AG10803 (cell line): ENCODE results near the gene CDK5RAP2.

Experiments
- DNase-seq: peaks from one replicate; pipeline ENCODE4 v3.0.0; 2010; ENCODE audit warnings: low read depth
- H3K4me3 ChIP-seq: 2 replicates; pipeline ENCODE4 v1.5.1; 2011; ENCODE audit warnings: mild to moderate bottlenecking, low read length, control low read depth
- TF ChIP-seq, protein P1 (sequence below): conservative IDR thresholded peaks from 2 replicates; pipeline ENCODE4 v1.5.1; 2011; ENCODE audit warnings: mild to moderate bottlenecking, low read length, control low read depth, inconsistent platforms

The CDK5RAP2 gene

DNA sequence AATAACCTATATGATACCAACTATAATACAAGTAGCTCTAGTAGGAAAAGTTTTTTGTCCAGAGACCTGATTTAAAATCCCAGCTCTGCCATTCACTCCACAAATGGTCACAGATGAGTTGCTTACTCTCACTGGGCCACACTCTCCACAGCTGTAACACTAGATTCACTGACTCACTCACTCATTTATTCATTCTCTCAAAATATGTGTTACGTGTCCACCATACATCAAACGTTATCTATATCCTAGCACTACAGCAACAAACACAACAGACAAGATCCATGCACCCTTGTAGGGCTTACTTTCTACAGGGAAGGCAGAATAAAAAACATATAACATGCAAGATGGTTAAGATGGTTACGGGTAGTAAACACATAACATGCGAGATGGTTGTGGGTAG lies 146.3 kb downstream of the CDK5RAP2 start:
- TF ChIP-seq, protein P1, sequence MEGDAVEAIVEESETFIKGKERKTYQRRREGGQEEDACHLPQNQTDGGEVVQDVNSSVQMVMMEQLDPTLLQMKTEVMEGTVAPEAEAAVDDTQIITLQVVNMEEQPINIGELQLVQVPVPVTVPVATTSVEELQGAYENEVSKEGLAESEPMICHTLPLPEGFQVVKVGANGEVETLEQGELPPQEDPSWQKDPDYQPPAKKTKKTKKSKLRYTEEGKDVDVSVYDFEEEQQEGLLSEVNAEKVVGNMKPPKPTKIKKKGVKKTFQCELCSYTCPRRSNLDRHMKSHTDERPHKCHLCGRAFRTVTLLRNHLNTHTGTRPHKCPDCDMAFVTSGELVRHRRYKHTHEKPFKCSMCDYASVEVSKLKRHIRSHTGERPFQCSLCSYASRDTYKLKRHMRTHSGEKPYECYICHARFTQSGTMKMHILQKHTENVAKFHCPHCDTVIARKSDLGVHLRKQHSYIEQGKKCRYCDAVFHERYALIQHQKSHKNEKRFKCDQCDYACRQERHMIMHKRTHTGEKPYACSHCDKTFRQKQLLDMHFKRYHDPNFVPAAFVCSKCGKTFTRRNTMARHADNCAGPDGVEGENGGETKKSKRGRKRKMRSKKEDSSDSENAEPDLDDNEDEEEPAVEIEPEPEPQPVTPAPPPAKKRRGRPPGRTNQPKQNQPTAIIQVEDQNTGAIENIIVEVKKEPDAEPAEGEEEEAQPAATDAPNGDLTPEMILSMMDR = no peak
- DNase-seq = no peak
- H3K4me3 ChIP-seq = no peak overlapping the region

DNA sequence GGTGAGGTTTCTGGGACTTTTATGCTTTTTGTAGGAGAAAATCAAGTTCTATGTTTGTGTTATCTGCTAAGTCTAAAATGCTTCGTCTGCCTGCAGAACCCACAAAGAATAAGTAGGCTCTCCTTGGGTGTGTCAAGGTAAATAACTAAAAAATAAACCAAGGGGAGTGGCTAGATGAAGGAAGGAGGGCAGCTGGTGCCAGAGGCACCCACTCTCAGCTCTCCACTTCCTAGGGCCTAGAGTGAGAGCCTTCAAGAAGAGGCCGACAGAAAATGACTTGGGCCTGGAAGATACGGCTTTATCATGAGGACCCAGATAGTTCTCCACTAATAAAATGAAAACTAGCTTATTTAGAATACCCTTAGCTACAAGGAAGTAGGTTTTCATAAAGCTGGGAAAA lies 147.4 kb downstream of the CDK5RAP2 start:
- H3K4me3 ChIP-seq = no peak overlapping the region
- TF ChIP-seq, protein P1 = no peak
- DNase-seq = no peak

DNA sequence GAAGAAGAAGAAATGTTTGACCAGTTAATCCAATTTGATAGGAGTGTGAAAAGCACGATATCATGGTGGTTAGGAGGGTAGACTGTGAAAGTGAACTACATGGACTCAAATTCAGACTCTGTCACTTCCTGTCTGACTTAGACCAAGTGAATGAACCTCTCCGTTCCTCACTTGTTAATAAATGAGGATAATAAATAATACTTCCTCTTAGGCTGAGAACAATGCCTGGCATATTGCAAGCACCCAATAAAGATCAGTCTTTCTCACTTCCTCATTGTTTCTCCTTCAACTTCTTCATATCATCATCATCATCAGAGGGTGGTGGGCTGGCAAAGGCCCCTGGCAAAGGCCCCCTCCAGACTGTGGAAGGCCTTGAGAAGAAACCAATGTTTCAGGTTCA lies 148.7 kb downstream of the CDK5RAP2 start:
- TF ChIP-seq, protein P1 = no peak
- no peak overlapping the region for H3K4me3 ChIP-seq
- DNase-seq = no peak

DNA sequence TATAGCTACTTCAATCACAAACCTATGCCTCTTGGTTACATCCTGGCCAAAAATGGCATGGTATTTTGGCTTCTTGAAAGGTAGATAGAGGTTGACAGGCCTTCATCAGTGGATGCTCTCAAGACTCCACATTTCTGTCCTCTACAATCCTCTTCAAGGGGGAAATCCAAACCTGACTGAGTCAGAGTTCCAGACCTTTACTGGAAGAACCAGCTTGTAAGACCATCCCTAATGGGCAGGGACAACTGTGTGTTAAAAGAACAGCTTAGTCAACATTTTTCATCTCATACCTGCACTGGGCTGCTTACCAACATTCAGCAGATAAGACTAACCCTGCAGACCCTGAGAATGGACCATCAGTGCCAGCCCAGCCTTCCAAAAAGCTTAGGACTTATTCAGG lies 155.7 kb downstream of the CDK5RAP2 start:
- H3K4me3 ChIP-seq = no peak overlapping the region
- no peak for DNase-seq
- TF ChIP-seq, protein P1 = no peak

DNA sequence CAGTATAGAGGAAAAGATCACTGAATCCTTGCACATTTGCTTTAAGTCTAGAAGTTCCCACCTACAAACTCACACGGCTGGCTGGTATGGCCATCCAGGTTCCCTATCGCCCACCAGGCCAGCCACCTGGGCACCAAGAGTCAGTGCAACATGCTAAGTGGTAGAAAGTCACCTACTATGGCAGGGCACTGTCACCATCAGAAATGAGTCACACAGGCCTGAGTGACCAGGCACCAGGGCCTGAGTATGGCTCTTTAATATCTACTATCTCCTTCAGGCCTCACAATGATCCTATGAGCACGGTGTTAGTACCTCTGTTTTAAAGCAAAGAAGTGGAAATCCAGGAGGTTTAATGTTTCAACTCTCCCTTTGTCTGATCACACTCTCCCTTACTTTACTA lies 156.2 kb downstream of the CDK5RAP2 start:
- TF ChIP-seq, protein P1 = no peak

DNA sequence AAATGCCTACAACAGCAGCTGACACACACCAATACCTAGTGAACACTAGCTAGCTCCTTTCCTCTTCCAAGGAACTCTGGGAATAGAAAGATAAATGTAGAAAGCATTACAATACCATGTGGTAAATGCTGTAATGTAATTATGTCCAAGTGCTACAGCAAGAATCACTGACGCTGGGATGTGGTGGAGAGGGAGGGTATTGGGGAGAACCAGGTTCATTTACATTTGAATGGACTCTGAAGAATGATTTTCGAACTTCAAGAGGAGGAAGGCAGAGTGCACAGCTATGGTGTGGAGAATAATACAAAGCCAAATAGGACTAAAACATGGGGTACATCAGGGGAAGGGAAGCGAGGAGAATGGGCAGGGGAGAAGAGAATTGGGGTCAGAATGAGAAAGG lies 158.0 kb downstream of the CDK5RAP2 start:
- TF ChIP-seq, protein P1 = no peak
- no peak overlapping the region for H3K4me3 ChIP-seq
- no peak for DNase-seq

More for the DNA sequence above, 156.2 kb downstream of the CDK5RAP2 start:
- no peak overlapping the region for H3K4me3 ChIP-seq
- DNase-seq = no peak

DNA sequence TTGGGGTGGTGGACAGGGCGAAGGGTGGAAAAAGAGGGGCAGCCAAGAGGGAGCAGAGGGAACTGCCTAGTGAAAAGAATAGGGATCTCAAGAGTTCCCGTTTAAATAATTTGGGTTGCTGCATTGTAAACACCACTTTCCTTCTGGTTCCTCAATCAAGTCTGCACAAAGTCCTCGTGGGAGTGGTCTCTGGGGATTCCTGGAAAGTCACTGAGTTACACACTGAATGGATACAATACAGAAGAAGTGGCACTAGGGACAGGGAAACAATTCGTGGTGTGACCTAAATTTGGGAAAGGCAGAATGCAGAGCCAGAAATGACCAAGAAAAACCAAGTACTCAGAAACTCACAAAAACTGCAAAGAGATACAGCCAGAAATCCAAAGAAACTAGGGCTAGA lies 161.7 kb downstream of the CDK5RAP2 start:
- H3K4me3 ChIP-seq = no peak overlapping the region
- TF ChIP-seq, protein P1 = no peak
- no peak for DNase-seq
